Fibroblast of villous mesenchyme (primary cell): Measurements from ENCODE around the gene SUSD4. TPM values are rescaled to one million over a fixed set of nuclear protein-coding genes. Genes with fewer than 3 reads are reported as not detected.

Experiments used
- DNase-seq: peaks from one replicate; pipeline ENCODE4 v3.0.0-alpha.2; 2010; ENCODE audit warnings: low read depth
- H3K4me3 ChIP-seq: 2 replicates; pipeline ENCODE4 v1.5.1; 2011; ENCODE audit warnings: low read depth, mild to moderate bottlenecking, low read length
- total RNA-seq: library from RNA; depleted of rRNA; stranded (reverse); fragments of >200 nt; gene quantifications from 2 replicates; pipeline ENCODE4 v1.2.3, GENCODE V29; 2012
- TF ChIP-seq, protein P1 (sequence below): IDR thresholded peaks from 2 replicates; pipeline ENCODE4 v1.5.1; 2012; ENCODE audit warnings: low read depth, mild to moderate bottlenecking, low read length; ENCODE audit not compliant: insufficient read depth

Gene SUSD4
- total RNA-seq, 1 donor = not detected

DNA sequence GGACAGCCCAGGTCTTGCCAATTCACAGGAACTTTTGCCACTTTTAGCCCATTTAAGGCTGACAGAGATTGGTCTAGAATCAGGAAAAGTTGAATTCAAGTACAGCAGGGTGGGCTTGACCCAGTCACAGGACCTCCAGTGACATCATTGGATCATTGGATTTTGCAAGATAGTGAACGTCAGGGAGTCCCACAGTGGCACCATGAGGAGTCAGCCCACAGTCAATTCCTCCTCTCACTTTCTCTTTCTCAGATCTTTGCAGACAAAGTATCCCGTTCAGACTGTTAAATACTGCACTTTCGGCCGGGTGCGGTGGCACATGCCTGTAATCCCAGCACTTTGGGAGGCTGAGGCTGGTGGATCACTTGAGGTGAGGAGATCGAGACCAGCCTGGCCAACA, 163.1 kb downstream of the SUSD4 start:
- TF ChIP-seq, protein P1, sequence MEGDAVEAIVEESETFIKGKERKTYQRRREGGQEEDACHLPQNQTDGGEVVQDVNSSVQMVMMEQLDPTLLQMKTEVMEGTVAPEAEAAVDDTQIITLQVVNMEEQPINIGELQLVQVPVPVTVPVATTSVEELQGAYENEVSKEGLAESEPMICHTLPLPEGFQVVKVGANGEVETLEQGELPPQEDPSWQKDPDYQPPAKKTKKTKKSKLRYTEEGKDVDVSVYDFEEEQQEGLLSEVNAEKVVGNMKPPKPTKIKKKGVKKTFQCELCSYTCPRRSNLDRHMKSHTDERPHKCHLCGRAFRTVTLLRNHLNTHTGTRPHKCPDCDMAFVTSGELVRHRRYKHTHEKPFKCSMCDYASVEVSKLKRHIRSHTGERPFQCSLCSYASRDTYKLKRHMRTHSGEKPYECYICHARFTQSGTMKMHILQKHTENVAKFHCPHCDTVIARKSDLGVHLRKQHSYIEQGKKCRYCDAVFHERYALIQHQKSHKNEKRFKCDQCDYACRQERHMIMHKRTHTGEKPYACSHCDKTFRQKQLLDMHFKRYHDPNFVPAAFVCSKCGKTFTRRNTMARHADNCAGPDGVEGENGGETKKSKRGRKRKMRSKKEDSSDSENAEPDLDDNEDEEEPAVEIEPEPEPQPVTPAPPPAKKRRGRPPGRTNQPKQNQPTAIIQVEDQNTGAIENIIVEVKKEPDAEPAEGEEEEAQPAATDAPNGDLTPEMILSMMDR = no peak
- DNase-seq = no peak

DNA sequence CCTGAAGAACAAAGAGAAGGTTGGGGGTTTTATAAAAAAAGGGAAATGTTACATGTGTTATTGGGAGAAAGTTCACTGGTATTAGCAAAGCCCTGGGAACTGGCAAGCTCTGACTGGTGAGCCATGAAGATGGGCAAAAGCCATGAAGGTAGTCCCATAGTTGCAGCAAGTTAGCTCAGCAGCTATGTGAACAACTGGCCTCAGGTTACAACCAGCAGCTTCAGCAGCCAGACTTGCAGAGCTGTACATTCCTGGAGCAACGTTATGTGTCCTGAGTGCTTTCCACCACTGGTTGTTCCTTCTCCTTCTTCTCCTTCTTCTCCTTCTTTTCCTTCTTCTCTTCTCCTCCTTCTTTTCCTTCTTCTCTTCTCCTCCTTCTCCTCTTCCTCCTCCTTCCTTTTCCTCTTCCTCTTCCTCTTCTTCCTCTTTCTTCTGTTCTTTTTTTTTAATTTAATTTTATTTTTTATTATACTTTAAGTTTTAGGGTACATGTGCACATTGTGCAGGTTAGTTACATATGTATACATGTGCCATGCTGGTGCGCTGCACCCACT, 164.8 kb downstream of the SUSD4 start:
- TF ChIP-seq, protein P1 = no peak
- no peak for DNase-seq
- no peak overlapping the region for H3K4me3 ChIP-seq

More for the DNA sequence above, 163.1 kb downstream of the SUSD4 start:
- no peak overlapping the region for H3K4me3 ChIP-seq

DNA sequence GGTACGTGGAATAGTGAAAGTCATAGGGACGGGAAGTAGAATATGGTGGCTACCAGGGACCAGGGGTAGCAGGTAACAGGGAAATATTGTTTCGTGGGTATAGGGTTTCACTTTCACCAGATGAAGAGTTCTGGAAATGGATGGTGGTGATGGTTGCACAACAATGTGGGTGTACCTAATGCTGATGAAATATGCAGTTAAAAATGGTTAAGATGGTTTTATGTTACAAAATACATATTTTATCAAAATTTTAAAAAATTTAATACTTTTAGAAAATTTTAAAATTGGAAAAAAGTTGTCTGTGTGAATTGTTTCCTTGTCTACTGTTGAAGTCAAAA, 165.4 kb downstream of the SUSD4 start:
- no peak for DNase-seq
- TF ChIP-seq, protein P1 = no peak
- H3K4me3 ChIP-seq = no peak overlapping the region

DNA sequence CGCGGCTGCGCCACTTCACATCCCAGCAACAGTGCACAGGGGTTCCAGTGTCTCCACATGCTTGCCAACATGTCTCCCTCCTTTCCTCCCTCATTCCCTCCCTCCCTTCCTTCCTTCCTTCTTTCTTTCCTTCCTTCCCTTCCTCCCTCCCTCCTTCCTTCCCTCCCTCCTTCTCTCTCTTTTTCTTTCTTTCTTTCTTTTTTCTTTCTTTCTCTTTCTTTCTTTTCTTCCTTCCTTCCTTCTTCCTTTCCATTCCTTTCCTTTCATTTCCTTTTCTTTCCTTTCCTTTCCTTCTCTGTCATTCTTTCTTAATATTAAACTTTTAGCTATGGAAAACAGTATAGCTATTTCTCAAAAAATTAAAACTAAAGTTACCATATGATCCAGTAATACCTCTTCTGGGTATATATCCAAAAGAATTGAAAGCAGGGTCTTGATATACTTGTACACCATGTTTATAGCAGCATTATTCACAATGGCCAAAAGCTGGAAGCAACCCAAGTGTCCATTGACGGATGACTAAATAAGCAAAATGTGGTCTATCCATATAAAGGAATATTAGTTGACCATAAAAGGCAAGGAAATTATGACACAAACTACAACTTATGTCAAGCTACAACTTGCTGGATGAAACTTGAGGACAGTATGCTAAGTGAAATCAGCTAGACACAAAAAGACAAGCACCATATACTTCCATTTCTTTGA, 165.9 kb downstream of the SUSD4 start:
- DNase-seq = no peak
- TF ChIP-seq, protein P1 = no peak
- H3K4me3 ChIP-seq = no peak overlapping the region

DNA sequence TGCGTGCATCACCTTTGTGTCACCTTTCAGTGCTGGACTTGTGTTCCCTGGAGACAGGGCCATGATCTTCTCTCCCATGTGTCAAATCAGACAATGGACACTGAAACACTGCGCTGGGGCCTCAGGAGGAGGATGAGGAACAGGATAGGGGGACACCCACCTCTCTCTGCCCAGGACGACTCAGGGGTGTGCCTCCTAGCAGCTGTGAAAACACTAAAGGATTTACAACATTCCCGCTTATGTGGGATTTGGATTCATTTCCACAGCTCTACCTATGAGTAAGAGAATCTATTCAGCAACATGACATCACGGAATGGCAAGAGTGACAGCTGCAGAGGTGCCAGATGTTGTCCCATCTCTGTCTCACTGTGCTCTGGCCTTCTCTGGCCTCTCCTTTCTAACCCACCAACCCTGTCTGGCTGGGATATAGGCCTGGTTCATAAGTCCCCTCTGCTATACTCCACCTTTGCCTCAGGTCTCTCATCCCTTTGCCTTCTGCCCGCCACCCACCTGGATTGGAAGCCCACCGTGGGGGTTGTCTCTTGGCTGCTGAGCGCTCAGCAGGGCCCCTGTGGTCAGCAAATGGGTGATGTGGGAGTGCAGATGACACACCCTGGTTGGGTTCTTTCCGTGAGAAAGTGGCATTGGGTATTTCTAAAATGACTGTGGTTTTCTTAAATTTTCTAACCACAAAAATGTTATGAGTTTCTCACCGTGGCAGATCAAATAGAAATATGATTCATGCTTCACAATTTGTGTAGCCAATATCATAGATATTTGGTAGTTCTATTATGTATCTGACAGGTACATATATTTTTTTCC, 173.9 kb downstream of the SUSD4 start:
- DNase-seq = peak; percentile 11

DNA sequence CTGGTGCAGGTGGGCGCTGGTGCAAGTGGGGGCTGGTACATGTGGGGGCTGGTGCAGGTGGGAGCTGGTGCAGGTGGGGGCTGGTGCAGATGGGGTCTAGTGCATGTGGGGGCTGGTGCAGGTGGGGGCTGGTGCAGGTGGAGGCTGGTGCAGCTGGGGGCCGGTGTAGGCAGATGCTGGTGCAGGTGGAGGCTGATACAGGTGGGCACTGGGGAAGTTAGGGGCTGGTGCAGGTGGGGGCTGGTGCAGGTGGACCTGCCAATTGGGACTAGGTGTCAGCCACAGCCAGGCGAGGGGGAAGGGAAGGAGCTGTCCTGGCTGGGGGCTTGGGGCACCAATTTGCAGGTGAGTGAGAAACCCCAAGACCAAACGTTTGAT, 174.5 kb downstream of the SUSD4 start:
- TF ChIP-seq, protein P1 = no peak
- no peak overlapping the region for H3K4me3 ChIP-seq
- no peak for DNase-seq

More for the DNA sequence above, 173.9 kb downstream of the SUSD4 start:
- no peak overlapping the region for H3K4me3 ChIP-seq
- TF ChIP-seq, protein P1 = no peak
